Testis (tissue), 3 donors: ENCODE results near the gene CACNA1D. TPM values are rescaled to one million over a fixed set of nuclear protein-coding genes. Genes with fewer than 3 reads are reported as not detected.

Experiments used
- DNase-seq: peaks from one replicate; pipeline ENCODE4 v3.0.0-alpha.2; 2019
- H3K27ac ChIP-seq, 2 donors: fragments of 200-600 bp; sonication (generic); one replicate each; pipeline ENCODE4 v1.5.1; 2019
- H3K27me3 ChIP-seq: fragments of 200-600 bp; sonication (generic); one replicate; pipeline ENCODE4 v1.5.1; 2019
- H3K36me3 ChIP-seq: fragments of 200-600 bp; sonication (generic); one replicate; pipeline ENCODE4 v1.5.1; 2017; ENCODE audit warnings: low read depth; ENCODE audit errors: missing control alignments
- H3K4me1 ChIP-seq: fragments of 200-600 bp; sonication (generic); one replicate; pipeline ENCODE4 v1.5.1; 2019
- H3K4me3 ChIP-seq, 2 donors: fragments of 200-600 bp; sonication (generic); one replicate each; pipeline ENCODE4 v1.5.1; 2017 to 2019
- H3K9me3 ChIP-seq: fragments of 200-600 bp; sonication (generic); one replicate; pipeline ENCODE4 v1.5.1; 2017
- CTCF ChIP-seq, 3 experiments: fragments of 450-650 bp in 2 of 3; fragments of 200-600 bp in 1 of 3; sonication (generic) in 1 of 3; IDR thresholded peaks; one replicate each; pipeline ENCODE4 v1.5.1; 2016 to 2019; ENCODE audit warnings: antibody characterized with exemption in 3 of 3, mild to moderate bottlenecking in 2 of 3, moderate library complexity in 1 of 3
- POLR2A ChIP-seq: fragments of 450-650 bp; IDR thresholded peaks from one replicate; pipeline ENCODE4 v1.6.1; 2017; ENCODE audit warnings: antibody characterized with exemption, mild to moderate bottlenecking, moderate library complexity
- WGBS, 2 donors: methylation state at CpG; one replicate each; pipeline ENCODE4 v1.1.5; 2018; 5-methylcytosine and 5-hydroxymethylcytosine counted together
- intact Hi-C: fragments of 100-400 bp; cut with DNase I; formaldehyde crosslinking; loops from one replicate; pipeline ENCODE4 v1.15.1; 2023; ENCODE audit warnings: low total_unique reads
- polyA plus RNA-seq: library from polyadenylated mRNA; stranded (reverse); fragments of 350-450 nt; fragmentation: Illumina TruSeq; extraction: RNeasy Lipid Tissue Mini Kit (QIAGEN cat#74804); gene quantifications from one replicate; pipeline ENCODE4 v1.2.3, GENCODE V29; 2014; ENCODE audit warnings: low read depth, low replicate concordance; ENCODE audit not compliant: insufficient read depth
- total RNA-seq, 2 donors: library from RNA; depleted of rRNA; stranded (reverse); fragments of >200 nt; gene quantifications; one replicate each; pipeline ENCODE4 v1.2.3, GENCODE V29; 2016

CACNA1D gene
- total and polyA plus RNA-seq, 3 donors from 2014 or later: 8.0 to 39.0 (median 37.6) TPM

GRCh38 chr3:53702776-53703530 lies 208.5 kb downstream of the CACNA1D start:
- peaks cover 7% of the 10 kb centered on the region for H3K4me1 ChIP-seq
- DNase-seq: no peak
- no peaks in the 10 kb centered on the region for H3K36me3 ChIP-seq
- H3K27me3 ChIP-seq: no peaks in the 10 kb centered on the region
- WGBS, 2 donors: 86 to 95% methylated on average over 13 to 14 of the region's 14 CpGs
- no peaks in the 10 kb centered on the region for H3K9me3 ChIP-seq
- intact Hi-C loops: no loop called here
- no peak overlapping the region for H3K27ac ChIP-seq
- no peak overlapping the region for H3K4me3 ChIP-seq
- TF ChIP-seq CTCF (IDR thresholded peaks at IDR 0.05): no peak

- DNase-seq: no peak
- Histone ChIP-seq H3K27me3 (no peaks in the 10 kb centered on the region), H3K4me1 (peaks cover 7% of the 10 kb centered on the region), H3K27ac (no peak overlapping the region), H3K4me3 (no peak overlapping the region), H3K36me3 (no peaks in the 10 kb centered on the region), H3K9me3 (no peaks in the 10 kb centered on the region)
- 90% methylated on average over 14 of the region's 14 CpGs for WGBS, 2 donors
- no peak for TF ChIP-seq POLR2A
- TF ChIP-seq CTCF (IDR thresholded peaks at IDR 0.05): no peak
- intact Hi-C loops: no loop called here
Measured at GRCh38 chr3:53703630-53704362, 209.4 kb downstream of the CACNA1D start.

DNA sequence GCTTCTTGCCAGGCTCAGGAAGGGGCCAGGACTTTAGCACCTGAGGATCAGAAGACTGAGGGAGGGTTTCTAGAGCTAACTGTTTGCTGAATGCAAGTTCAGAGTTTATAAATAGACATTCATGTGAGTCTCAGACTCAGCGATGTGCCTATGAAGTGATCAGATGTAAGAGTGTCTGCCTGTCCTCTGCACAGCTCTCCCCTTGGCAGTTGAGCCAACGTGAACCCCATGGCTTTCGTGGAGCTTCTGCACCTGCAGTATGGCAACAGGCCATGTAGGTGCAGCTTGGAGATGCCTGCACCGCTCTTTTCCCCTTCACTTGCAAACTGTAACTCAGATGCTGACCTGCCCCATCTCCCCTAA lies 209.9 kb downstream of the CACNA1D start:
- Histone ChIP-seq H3K36me3 (no peaks in the 10 kb centered on the region), H3K4me3 (no peak overlapping the region), H3K27me3 (no peaks in the 10 kb centered on the region), H3K4me1 (peaks cover 7% of the 10 kb centered on the region), H3K9me3 (no peaks in the 10 kb centered on the region), H3K27ac (no peak overlapping the region)
- no peak for DNase-seq
- intact Hi-C loops: no loop called here
- TF ChIP-seq POLR2A: no peak
- no peak for TF ChIP-seq CTCF (IDR thresholded peaks at IDR 0.05)
- WGBS, 2 donors: 75% methylated on average over 4 of the region's 4 CpGs; no CpG with 5 or more reads in 1 of the 2 donors

- intact Hi-C loops: no loop called here
- peaks cover 7% of the 10 kb centered on the region for H3K4me1 ChIP-seq
- H3K36me3 ChIP-seq: no peaks in the 10 kb centered on the region
- no peaks in the 10 kb centered on the region for H3K9me3 ChIP-seq
- no peaks in the 10 kb centered on the region for H3K27me3 ChIP-seq
- 73 to 74% methylated on average over 11 of the region's 11 CpGs for WGBS, 2 donors
- H3K4me3 ChIP-seq: no peak overlapping the region
- no peak for DNase-seq
- no peak for TF ChIP-seq CTCF (IDR thresholded peaks at IDR 0.05)
- no peak for TF ChIP-seq POLR2A
- no peak overlapping the region for H3K27ac ChIP-seq
Measured at GRCh38 chr3:53705024-53705745, 210.8 kb downstream of the CACNA1D start.
